Measurements from ENCODE around the gene FLII. TPM values are rescaled to one million over a fixed set of nuclear protein-coding genes. Genes with fewer than 3 reads are reported as not detected.
"Not testable (repeated sequence)": the region's sequence is repeated elsewhere in the genome, so short reads cannot be mapped to it uniquely, and the experiment has no call there.

Gene FLII
- polyA plus RNA-seq (ENCODE audit: insufficient read length in 3 of 3) = 100 to 1,000 TPM; 131 to 154 (median 142) TPM
- long read RNA-seq, donor 1, full-length matches to known transcripts = 4 of 17 reads
- long read RNA-seq, donor 1, partial matches to known transcripts = 13 of 17 reads
- long read RNA-seq, donor 1, other reads (novel, unspliced or antisense) = 0 of 17 reads
- long read RNA-seq, donor 2, transcript FLII-207 (7 exons, 878 nt) = major isoform, 5 of 25 reads
- long read RNA-seq, donor 2, partial matches to known transcripts = 20 of 25 reads
- long read RNA-seq, donor 2, other reads (novel, unspliced or antisense) = 0 of 25 reads
- long read RNA-seq, donor 3, full-length matches to known transcripts = 7 of 30 reads
- long read RNA-seq, donor 3, partial matches to known transcripts = 17 of 30 reads
- long read RNA-seq, donor 3, other reads (novel, unspliced or antisense) = 6 of 30 reads
- long read RNA-seq, donor 4, full-length matches to known transcripts = 7 of 15 reads
- long read RNA-seq, donor 4, partial matches to known transcripts = 8 of 15 reads
- long read RNA-seq, donor 4, other reads (novel, unspliced or antisense) = 0 of 15 reads
- long read RNA-seq, donor 5 = 0 reads
- long read RNA-seq, donor 6, partial matches to known transcripts = 23 of 27 reads
- long read RNA-seq, donor 6, other reads (novel, unspliced or antisense) = 0 of 27 reads
- long read RNA-seq, donor 7, full-length matches to known transcripts = 7 of 16 reads
- long read RNA-seq, donor 7, partial matches to known transcripts = 9 of 16 reads
- long read RNA-seq, donor 7, other reads (novel, unspliced or antisense) = 0 of 16 reads
- long read RNA-seq, donor 8 = 0 reads
- long read RNA-seq, donor 9, full-length matches to known transcripts = 2 of 7 reads
- long read RNA-seq, donor 9, partial matches to known transcripts = 5 of 7 reads
- long read RNA-seq, donor 9, other reads (novel, unspliced or antisense) = 0 of 7 reads
- long read RNA-seq, donor 10, partial matches to known transcripts = 6 of 7 reads
- long read RNA-seq, donor 10, other reads (novel, unspliced or antisense) = 0 of 7 reads
- long read RNA-seq, donor 11, full-length matches to known transcripts = 2 of 2 reads
- long read RNA-seq, donor 11, partial matches to known transcripts = 0 of 2 reads
- long read RNA-seq, donor 11, other reads (novel, unspliced or antisense) = 0 of 2 reads
- long read RNA-seq, donor 12, partial matches to known transcripts = 0 of 2 reads
- long read RNA-seq, donor 12, other reads (novel, unspliced or antisense) = 0 of 2 reads
- long read RNA-seq, donor 13 = 0 reads
- long read RNA-seq, donor 14, full-length matches to known transcripts = 5 of 63 reads
- long read RNA-seq, donor 14, partial matches to known transcripts = 58 of 63 reads
- long read RNA-seq, donor 14, other reads (novel, unspliced or antisense) = 0 of 63 reads
- long read RNA-seq, donor 15, full-length matches to known transcripts = 2 of 2 reads
- long read RNA-seq, donor 15, partial matches to known transcripts = 0 of 2 reads
- long read RNA-seq, donor 15, other reads (novel, unspliced or antisense) = 0 of 2 reads
- long read RNA-seq, donor 16, full-length matches to known transcripts = 19 of 91 reads
- long read RNA-seq, donor 16, partial matches to known transcripts = 64 of 91 reads
- long read RNA-seq, donor 16, other reads (novel, unspliced or antisense) = 8 of 91 reads

- DNase-seq (ENCODE audit: extremely low read depth in 1 of 11, low read depth in 9 of 11, low spot score in 4 of 11) = peak in 1 of 11 donors; percentile 42
Measured at GRCh38 chr17:18258356-18259038, at the start of gene FLII. TSS of gene FLII (minus strand) at chr17:18258738. CDS start at chr17:18258690, 48 bp downstream.

DNA sequence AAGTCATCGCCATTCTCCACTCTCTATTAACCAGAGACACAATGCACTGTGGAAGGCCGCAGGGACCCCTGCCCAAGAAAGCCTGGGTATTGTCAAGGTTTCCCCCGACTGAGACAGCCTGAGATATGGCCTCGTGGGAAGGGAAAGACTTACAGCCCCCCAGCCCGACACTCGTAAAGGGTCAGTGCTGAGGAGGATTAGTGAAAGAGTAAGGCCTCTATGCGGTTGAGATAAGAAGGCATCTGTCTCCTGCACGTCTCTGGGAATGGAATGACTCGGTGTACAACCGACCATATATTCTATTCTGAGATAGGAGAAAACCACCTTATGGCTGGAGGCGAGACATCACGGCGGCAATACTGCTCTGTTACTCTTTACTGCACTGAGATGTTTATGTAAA lies 44.7 kb upstream of the FLII start:
- not testable (repeated sequence) for DNase-seq (ENCODE audit: extremely low read depth in 1 of 11, low read depth in 9 of 11, low spot score in 4 of 11)

GRCh38 chr17:18300725-18301480 lies 42.4 kb upstream of the FLII start:
- no peak for DNase-seq (ENCODE audit: extremely low read depth in 1 of 11, low read depth in 9 of 11, low spot score in 4 of 11)

DNA sequence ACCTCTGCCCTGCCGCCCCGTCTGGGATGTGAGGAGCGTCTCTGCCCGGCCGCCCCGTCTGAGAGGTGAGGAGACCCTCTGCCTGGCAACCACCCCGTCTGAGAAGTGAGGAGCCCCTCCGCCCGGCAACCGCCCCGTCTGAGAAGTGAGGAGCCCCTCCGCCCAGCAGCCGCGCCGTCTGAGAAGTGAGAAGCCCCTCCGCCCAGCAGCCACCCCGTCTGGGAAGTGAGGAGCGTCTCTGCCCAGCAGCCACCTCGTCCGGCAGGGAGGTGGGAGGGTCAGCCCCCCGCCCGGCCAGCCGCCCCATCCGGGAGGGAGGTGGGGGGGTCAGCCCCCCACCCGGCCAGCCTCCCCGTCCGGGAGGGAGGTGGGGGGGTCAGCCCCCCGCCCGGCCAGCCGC lies 39.5 kb upstream of the FLII start:
- not testable (repeated sequence) for DNase-seq (ENCODE audit: extremely low read depth in 1 of 11, low read depth in 9 of 11, low spot score in 4 of 11)

DNA sequence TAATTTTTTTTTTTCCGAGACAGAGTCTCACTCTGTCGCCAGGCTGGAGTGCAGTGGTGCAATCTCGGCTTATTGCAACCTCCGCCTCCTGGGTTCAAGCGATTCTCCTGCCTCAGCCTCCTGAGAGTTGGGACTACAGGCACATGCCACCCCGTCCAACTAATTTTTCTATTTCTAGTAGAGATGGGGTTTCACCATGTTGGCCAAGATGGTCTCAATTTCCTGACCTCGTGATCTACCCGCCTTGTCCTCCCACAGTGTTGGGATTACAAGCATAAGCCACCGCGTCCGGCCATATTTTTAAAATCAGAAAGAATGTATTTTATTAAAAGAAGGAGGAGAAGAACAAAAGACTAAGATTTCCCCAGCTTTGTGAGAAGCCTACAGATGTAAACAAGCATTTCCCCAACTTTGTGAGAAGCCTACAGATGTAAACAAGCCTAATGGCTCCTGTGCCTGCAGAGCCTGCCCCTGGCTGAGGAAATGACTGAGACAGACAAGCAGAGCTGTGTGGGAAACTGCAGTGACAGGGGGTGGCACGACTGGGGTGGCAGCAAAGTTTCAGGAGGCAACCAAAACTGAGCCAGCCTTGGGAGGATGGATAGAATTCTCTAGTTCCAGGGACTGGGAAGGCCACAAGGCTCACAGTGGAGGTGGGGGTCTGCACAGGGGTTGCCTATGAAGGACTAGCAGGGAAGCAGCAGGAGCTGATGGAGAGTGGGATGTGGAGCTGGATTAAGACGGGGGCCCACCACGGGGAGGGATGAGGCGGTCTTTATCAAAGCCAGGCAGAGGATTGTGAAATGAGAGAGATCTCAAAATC lies 33.4 kb upstream of the FLII start:
- no peak for DNase-seq (ENCODE audit: extremely low read depth in 1 of 11, low read depth in 9 of 11, low spot score in 4 of 11)

GRCh38 chr17:18285296-18285695 lies 26.8 kb upstream of the FLII start:
- no peak for DNase-seq (ENCODE audit: extremely low read depth in 1 of 11, low read depth in 9 of 11, low spot score in 4 of 11)

- DNase-seq (ENCODE audit: extremely low read depth in 1 of 11, low read depth in 9 of 11, low spot score in 4 of 11) = no peak
Measured at GRCh38 chr17:18281788-18282187, 23.2 kb upstream of the FLII start.

- DNase-seq (ENCODE audit: extremely low read depth in 1 of 11, low read depth in 9 of 11, low spot score in 4 of 11) = no peak
Measured at GRCh38 chr17:18280766-18281371, 22.3 kb upstream of the FLII start.

GRCh38 chr17:18280249-18280648 lies 21.7 kb upstream of the FLII start:
- no peak for DNase-seq (ENCODE audit: extremely low read depth in 1 of 11, low read depth in 9 of 11, low spot score in 4 of 11)

DNA sequence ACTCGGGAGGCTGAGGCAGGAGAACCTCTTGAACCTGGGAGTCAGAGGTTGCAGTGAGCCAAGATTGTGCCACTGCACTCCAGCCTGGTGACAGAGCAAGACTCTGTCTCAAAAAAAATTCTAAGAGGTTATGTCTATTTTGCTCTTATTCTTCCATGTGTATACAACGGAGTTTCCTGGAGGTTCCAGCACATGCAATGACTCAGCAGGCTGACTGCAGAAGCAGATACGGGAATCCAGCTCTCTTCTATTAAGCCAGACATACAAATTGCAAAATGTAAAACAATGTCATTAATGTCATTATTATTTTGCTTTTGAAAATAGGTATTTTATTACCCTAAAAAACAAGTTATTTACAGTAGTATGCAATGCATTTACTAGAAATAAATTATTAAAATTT lies 20.3 kb upstream of the FLII start:
- no peak for DNase-seq (ENCODE audit: extremely low read depth in 1 of 11, low read depth in 9 of 11, low spot score in 4 of 11)

DNA sequence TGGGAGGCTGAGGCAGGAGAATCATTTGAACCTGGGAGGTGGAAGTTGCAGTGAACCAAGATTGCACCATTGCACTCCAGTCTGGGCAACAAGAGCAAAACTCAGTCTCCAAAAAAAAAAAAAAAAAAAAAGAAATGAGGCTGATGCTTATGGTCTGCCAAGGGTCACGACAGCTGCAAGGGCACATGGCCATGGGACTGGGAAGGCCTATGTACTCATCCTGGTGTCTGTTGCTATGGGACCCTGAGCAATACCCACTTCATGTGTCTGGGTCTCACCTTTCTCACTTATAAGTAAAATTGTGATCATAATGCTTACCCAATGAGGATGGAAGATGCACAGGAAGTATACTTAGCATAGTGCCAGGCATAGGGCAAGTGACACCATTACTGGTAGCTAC lies 18.5 kb upstream of the FLII start:
- DNase-seq (ENCODE audit: extremely low read depth in 1 of 11, low read depth in 9 of 11, low spot score in 4 of 11) = no peak

- DNase-seq (ENCODE audit: extremely low read depth in 1 of 11, low read depth in 9 of 11, low spot score in 4 of 11) = no peak
Measured at GRCh38 chr17:18270046-18270931, 11.8 kb upstream of the FLII start.

- DNase-seq (ENCODE audit: extremely low read depth in 1 of 11, low read depth in 9 of 11, low spot score in 4 of 11) = no peak
Measured at GRCh38 chr17:18267927-18268711, 9.6 kb upstream of the FLII start.

DNA sequence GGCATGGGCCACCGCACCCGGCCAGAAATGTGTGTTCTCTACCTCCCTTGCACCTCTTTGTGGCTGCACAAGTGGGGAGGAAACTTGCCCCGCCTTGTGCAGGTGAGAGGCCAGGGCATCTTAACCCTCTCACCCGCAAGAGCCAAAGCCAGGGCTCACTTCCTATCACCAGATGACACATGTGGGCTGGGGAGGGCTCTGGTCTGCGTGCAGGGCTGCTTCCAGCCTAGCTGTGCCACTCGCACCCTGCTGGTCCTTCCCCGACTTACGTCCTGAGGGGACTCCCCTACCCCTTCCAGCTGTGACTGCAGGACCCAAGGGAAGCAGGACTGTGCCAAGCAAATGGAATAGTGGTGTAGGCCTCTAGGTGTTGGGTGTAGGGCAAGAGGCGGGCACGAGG lies 8.8 kb upstream of the FLII start:
- DNase-seq (ENCODE audit: extremely low read depth in 1 of 11, low read depth in 9 of 11, low spot score in 4 of 11) = no peak
